Peyer's patch (tissue), 4 donors: ENCODE results near the gene OBSCN. TPM values are rescaled to one million over a fixed set of nuclear protein-coding genes. Genes with fewer than 3 reads are reported as not detected.

Experiments used
- DNase-seq, 3 donors: peaks; one replicate each; pipeline ENCODE4 v3.0.0-alpha.2; 2017 to 2019
- H3K27ac ChIP-seq, 4 donors: fragments of 200-600 bp; sonication (generic); one replicate each; pipeline ENCODE4 v1.5.1; 2016 to 2019
- H3K27me3 ChIP-seq, 2 donors: fragments of 200-600 bp; sonication (generic); one replicate each; pipeline ENCODE4 v1.5.1; 2019
- H3K36me3 ChIP-seq, 3 donors: fragments of 200-600 bp; sonication (generic); one replicate each; pipeline ENCODE4 v1.5.1; 2016 to 2019
- H3K4me1 ChIP-seq, 4 donors: fragments of 200-600 bp; sonication (generic); one replicate each; pipeline ENCODE4 v1.5.1; 2016 to 2019
- H3K4me3 ChIP-seq, 4 donors: fragments of 200-600 bp; sonication (generic); 1 replicate in 3 of 4; 2 replicates in 1 of 4; pipeline ENCODE4 v1.5.1; 2016 to 2019; ENCODE audit warnings: mild to moderate bottlenecking in 1 of 4
- H3K9me3 ChIP-seq, 4 donors: fragments of 200-600 bp; sonication (generic); one replicate each; pipeline ENCODE4 v1.5.1; 2016 to 2019; ENCODE audit warnings: mild to moderate bottlenecking in 1 of 4
- CTCF ChIP-seq, 6 experiments: fragments of 450-650 bp in 4 of 6; fragments of 200-600 bp in 2 of 6; sonication (generic) in 1 of 6; IDR thresholded peaks; one replicate each; pipeline ENCODE4 v1.5.1; 2017 to 2019; ENCODE audit warnings: antibody characterized with exemption in 6 of 6, mild to moderate bottlenecking in 3 of 6, moderate library complexity in 1 of 6
- POLR2A ChIP-seq, 2 donors: fragments of 450-650 bp; IDR thresholded peaks; one replicate each; pipeline ENCODE4 v1.5.1; 2017; ENCODE audit warnings: antibody characterized with exemption in 2 of 2, mild to moderate bottlenecking in 2 of 2, moderate library complexity in 2 of 2
- total RNA-seq, 4 donors: library from RNA; depleted of rRNA; stranded (reverse); fragments of >200 nt; gene quantifications; one replicate each; pipeline ENCODE4 v1.1.0, GENCODE V29; 2016

OBSCN gene
- total RNA-seq, 4 donors from 2014 or later, result 5.8 to 136 (median 34.4) TPM

DNA sequence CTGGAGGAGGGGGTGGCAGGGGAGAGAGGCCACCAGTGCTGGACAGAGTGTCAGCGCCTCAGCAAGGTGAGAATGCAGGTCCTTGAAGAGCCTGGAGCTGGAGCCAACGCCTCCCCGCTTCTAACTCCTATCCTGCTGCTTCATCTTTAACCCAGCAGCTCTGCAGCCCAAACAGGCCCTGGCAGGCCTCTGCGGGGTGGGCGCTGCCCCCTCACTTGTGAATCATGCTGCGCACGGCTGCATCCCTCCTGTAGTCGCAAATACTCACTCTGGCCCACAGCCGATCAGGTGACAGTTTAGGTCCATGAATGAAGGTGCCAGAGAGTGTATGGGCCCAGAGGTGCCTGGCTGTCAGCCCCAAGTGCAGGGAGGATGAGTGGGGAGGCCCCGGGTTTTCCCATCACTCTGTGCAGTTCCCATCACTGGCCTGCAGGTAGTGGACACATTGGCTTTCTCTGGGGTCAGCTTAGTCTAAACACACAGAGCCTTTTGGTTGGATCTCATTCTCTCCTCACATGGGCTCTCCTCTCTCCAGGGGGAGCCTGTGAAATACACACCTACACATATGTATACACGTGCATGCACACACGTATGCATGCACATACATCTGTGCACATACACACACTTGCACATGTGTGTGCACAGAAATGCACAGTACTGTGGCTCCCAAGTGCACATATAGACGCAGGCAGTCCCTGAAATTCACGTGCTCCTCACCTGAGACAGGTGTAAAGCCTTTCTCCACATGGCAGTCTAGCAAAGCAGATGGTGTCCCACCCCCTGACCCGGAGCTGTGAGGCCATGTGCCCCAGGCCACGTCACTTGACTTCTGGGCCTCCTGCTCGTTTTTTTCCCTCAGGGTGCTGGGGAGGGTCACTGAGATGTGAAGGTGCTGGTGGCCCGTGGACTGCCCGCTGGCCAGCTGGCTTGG, 146.8 kb downstream of the OBSCN start:
- Histone ChIP-seq H3K27ac (no peak overlapping the region), H3K36me3 (no peaks in the 10 kb centered on the region), H3K4me1 (no peaks in the 10 kb centered on the region), H3K27me3 (no peaks in the 10 kb centered on the region), H3K9me3 (no peaks in the 10 kb centered on the region), H3K4me3 (no peak overlapping the region)
- no peak for TF ChIP-seq CTCF (IDR thresholded peaks at IDR 0.05)
- DNase-seq, result no peak

DNA sequence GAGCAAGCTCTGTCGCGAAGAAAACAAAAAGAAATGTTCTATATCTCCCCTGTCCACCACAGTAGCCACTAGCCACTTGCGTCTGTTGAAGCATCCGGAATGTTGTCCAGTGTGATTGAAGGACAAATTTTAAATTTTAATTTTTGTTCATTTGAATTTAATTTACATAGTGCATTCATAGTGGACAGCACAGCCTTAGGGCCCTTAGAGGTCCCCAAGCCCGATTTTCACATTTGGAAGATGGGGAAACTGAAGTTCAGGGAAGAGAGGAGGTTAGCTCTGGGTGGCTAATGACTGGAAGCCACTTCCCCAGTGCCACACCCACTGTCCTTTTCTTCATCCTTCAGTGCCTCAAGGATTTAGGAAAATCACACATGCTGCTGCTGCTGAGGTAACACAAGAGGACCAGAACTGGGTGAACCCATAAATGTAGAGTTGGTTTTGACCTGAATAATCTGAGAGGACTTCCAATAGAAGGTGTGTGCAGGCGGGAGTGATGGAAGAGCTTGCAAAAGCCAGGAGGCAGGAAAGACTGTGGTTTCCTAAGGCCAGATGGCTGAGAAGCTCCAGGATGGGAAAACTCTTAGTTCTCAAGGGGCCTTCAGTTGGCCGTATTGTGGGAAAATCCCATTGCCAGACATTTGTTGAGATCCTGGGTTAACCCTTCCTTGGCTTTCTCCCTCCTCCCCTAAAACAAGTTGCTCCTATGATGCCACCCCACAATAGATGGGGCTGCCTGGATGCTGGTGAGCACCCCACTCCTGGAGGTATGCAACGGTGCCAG, 149.2 kb downstream of the OBSCN start:
- no peaks in the 10 kb centered on the region for H3K36me3 ChIP-seq
- no peaks in the 10 kb centered on the region for H3K4me1 ChIP-seq
- TF ChIP-seq CTCF (IDR thresholded peaks at IDR 0.05) (no peak), POLR2A (IDR thresholded peaks at IDR 0.05) (no peak)
- no peak for DNase-seq
- H3K4me3 ChIP-seq, result no peak overlapping the region
- no peaks in the 10 kb centered on the region for H3K27me3 ChIP-seq
- H3K27ac ChIP-seq, result no peak overlapping the region
- no peaks in the 10 kb centered on the region for H3K9me3 ChIP-seq

- DNase-seq, result no peak
- no peak for TF ChIP-seq CTCF (IDR thresholded peaks at IDR 0.05)
- no peak for TF ChIP-seq POLR2A (IDR thresholded peaks at IDR 0.05)
- Histone ChIP-seq H3K4me1 (no peaks in the 10 kb centered on the region), H3K27me3 (no peaks in the 10 kb centered on the region), H3K36me3 (no peaks in the 10 kb centered on the region), H3K9me3 (no peaks in the 10 kb centered on the region), H3K4me3 (no peak overlapping the region), H3K27ac (no peak overlapping the region)
These were observed 150.4 kb downstream of the OBSCN start for GRCh38 chr1:228358039-228358763.

DNA sequence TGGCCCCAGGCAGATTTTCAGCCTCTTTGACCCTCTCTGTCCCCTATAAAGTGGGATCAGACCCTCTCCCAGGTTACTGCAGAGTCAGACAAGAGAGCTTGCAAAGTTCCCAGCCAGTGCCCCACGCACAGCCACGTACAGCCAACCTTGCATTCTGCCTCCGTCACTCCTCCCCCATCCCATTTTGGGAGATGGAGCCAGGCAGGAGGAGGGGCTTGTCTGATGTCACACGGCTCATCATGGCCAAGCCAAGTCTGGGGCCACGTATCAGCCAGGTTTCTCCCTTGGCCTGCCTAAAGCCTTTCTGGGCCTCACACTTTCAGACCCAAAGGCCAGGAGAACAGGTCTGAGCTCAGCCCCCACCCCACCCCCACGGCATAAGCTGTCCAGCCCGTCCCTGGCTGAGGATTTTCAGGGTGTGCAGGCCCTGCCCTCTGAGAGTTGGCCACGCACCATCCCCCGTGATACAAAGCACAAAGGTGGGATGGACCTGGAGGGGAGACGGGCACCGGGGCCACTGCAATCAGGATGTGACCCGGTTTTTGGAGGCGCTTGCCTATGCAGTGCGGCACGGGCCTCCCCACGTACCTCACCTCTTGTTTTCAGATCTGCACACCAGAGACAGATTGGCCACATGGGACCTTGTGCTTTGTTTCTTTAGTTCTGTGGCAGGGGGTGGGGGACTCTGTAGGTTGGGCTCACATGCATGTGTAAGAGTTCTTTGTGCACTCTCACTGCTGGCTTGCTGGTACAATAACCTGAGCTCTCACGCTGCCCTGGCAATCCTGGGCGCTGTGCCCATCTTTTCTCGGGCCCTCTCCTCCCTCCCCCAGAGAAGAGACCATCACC, 151.1 kb downstream of the OBSCN start:
- DNase-seq, result no peak
- H3K9me3 ChIP-seq, result no peaks in the 10 kb centered on the region
- no peak for TF ChIP-seq CTCF (IDR thresholded peaks at IDR 0.05)
- no peak for TF ChIP-seq POLR2A (IDR thresholded peaks at IDR 0.05)

More for the DNA sequence above, 151.1 kb downstream of the OBSCN start:
- H3K36me3 ChIP-seq, result no peaks in the 10 kb centered on the region
- H3K27ac ChIP-seq, result no peak overlapping the region
- H3K27me3 ChIP-seq, result no peaks in the 10 kb centered on the region
- no peak overlapping the region for H3K4me3 ChIP-seq
- no peaks in the 10 kb centered on the region for H3K4me1 ChIP-seq
